Cardiac fibroblast (primary cell): ENCODE results near the gene SLC66A1.

ENCODE experiments used
- DNase-seq, 2 donors: peaks; one replicate each; pipeline versions ENCODE4 v3.0.0 to v3.0.0-alpha.2; 2010; ENCODE audit warnings: low read depth in 2 of 2
- H3K4me3 ChIP-seq, 2 donors: replicated peaks in 1 of 2; 1 replicate in 1 of 2; 2 replicates in 1 of 2; pipeline ENCODE4 v1.5.1; 2011; ENCODE audit warnings: low read depth in 2 of 2, low read length in 2 of 2, mild to moderate bottlenecking in 2 of 2, moderate library complexity in 1 of 2
- TF ChIP-seq, protein P1 (sequence below): IDR thresholded peaks from one replicate; pipeline ENCODE4 v1.5.1; 2011; ENCODE audit warnings: low read depth, mild to moderate bottlenecking, low read length, inconsistent platforms

Gene SLC66A1

DNA sequence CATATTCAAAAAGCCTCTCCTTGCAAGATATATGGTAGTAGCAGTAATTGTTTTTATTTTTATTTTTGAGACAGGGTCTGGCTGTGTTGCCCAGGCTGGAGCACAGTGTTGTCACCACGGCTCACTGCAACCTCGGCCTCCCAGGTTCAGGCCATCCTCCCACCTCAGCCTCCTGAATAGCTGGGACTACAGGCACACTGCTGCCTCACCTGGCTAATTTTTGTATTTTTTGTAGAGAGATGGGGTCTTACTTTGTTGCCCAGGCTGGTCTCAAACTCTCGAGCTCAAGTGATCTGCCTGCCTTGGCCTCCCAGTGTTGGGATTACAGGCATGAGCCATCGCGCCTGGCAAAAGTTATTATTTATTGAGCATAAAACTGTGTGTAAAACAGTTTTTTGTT, 38.4 kb downstream of the SLC66A1 start:
- no peak for DNase-seq
- TF ChIP-seq, protein P1, sequence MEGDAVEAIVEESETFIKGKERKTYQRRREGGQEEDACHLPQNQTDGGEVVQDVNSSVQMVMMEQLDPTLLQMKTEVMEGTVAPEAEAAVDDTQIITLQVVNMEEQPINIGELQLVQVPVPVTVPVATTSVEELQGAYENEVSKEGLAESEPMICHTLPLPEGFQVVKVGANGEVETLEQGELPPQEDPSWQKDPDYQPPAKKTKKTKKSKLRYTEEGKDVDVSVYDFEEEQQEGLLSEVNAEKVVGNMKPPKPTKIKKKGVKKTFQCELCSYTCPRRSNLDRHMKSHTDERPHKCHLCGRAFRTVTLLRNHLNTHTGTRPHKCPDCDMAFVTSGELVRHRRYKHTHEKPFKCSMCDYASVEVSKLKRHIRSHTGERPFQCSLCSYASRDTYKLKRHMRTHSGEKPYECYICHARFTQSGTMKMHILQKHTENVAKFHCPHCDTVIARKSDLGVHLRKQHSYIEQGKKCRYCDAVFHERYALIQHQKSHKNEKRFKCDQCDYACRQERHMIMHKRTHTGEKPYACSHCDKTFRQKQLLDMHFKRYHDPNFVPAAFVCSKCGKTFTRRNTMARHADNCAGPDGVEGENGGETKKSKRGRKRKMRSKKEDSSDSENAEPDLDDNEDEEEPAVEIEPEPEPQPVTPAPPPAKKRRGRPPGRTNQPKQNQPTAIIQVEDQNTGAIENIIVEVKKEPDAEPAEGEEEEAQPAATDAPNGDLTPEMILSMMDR = no peak

DNA sequence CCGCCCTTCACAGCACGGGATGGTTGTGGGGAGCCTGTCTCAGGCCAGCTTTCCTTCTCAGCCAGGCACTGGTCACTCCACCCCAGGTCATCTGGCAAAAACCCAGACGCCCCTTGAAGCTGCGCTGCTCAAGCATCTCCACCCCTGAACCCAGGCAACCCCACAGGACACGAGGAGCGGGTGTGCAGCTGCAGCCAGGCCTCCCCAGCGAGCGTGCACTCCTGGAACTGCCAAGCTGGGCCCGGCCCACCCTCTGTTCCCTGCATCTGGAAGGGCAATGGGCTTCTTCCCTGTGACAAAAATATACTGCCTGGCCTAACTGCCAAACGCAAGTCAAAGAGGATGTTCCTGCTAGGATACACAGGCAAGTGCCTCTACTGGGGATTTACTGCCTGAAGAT, 39.7 kb downstream of the SLC66A1 start:
- H3K4me3 ChIP-seq = no peak overlapping the region
- TF ChIP-seq, protein P1 = no peak
- DNase-seq = no peak

More for the DNA sequence above, 38.4 kb downstream of the SLC66A1 start:
- no peak overlapping the region for H3K4me3 ChIP-seq

DNA sequence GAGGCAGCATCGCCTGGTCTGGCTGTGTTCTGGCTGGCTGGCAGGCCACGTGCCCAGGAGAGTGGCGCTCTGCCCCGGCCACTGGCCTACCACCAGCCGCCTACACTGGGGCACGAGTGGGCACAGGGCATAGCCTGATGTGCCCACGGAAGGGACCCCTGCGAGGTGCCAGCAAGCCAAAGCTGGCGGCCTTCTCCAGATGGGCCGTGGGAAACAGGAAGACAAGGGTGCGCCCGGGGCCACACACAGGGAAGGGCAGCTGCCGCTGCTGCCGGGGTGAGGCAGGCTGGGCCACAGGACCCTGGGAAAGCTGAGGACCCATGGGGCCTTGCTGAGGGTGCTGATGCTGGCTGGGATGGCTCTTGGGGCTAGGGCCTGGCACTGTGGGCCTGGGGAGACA, 40.7 kb downstream of the SLC66A1 start:
- H3K4me3 ChIP-seq = no peak overlapping the region
- DNase-seq = no peak
- TF ChIP-seq, protein P1 = no peak

DNA sequence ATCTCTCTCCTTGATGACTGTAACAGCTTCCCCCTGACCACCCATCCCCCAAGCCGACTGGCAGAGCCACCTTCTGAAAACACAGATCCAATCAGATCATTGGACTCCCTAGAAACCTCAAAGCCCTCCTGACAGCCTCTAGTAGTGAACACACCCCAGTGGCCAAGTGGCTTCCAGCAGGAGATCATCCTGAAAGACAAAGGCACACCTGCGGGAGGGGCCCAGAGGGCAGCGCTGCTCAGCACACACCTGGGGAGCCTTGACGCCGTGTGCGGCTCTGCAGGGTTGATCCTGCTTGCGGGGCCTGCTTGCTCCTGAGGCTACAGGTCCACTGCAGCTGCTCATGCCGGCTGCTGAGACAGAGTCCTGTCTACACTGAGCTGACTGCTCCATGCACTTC, 41.5 kb downstream of the SLC66A1 start:
- DNase-seq = no peak
- TF ChIP-seq, protein P1 = no peak
- H3K4me3 ChIP-seq = no peak overlapping the region

DNA sequence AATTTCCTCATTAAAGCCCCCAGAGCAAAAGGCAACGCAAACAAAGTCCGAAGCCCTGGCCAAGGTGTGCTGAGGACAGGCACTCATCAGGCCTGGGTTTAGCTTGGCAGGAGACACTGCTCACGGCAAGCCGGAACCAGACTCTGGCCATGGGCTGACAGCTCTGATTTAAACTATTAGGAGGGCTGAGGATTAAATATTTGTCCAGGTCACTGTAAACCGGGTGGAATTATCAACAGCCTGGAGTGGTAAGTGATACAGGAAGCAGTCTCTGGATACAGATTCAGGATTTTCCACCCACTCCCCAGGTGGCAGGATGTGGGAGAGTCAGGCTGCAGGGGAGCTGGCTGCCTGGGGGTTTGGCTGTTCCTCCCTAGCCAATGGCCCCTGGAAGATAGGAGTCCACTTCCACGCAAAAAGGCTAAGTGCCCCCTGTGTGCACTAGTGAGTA, 42.4 kb downstream of the SLC66A1 start:
- TF ChIP-seq, protein P1 = no peak

DNA sequence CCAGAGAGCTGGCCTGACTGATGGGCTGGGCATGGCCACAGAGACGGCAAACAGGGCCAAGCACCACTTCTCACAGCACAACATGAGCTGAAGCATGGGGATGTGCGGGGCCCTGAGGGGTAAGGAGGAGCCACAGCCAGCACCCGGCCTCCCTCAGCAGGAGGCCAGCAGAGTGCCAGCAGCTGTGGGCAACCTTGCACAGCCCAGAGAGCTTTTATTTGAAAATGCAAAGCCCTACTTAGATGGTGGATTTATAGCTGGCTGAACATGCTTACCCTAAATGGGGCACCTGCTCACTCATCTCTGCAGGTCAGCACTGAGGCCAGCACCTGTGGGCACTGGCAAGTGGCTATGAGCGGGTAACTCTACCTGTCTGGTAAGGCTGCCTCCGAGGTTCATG, 44.1 kb downstream of the SLC66A1 start:
- DNase-seq = no peak
- H3K4me3 ChIP-seq = no peak overlapping the region
- TF ChIP-seq, protein P1 = no peak

More for the DNA sequence above, 42.4 kb downstream of the SLC66A1 start:
- H3K4me3 ChIP-seq = no peak overlapping the region
- DNase-seq = no peak

DNA sequence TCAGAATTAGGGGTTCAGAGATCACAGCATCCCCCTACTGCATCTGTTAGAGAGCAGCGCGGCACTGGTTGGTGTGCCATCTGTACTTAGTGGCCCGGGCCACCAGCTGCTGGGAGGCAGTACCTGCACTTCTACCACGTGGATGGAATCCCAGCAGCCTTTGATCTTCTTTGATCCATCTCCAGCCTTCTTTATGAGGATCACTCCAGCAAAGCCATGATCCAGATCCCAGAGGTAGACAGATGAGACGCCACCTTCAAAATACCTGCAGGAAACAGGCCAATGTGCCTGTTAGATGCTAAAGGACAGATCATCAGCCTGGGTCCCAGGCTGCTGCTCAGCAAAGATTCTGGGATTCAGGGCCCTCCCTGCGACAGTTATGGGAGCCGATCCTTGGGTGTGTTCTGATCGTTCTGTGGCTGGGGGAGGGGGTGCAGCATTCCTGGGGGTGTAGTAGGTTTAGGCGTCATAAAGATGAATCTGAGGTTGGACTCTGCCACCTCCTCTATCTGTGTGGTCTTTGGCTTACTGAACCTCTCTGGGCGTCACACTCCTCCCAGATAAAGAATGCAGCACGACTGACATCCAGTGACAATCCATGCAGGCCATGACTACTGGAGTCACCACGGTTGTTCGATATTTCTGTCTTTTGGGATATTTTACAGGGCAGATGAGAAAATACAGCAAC, 45.3 kb downstream of the SLC66A1 start:
- H3K4me3 ChIP-seq = no peak overlapping the region
- no peak for DNase-seq
- TF ChIP-seq, protein P1 = no peak
